ENCODE measurements around the gene H2BW1.
"Not testable (repeated sequence)": the region's sequence is repeated elsewhere in the genome, so short reads cannot be mapped to it uniquely, and the experiment has no call there.

Gene H2BW1, protein sequence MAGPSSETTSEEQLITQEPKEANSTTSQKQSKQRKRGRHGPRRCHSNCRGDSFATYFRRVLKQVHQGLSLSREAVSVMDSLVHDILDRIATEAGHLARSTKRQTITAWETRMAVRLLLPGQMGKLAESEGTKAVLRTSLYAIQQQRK

GRCh38 chrX:104013606-104014005 is at the start of gene H2BW1:
TSS of gene H2BW1 (minus strand) at chrX:104013708. CDS start at chrX:104013576, 132 bp downstream.
- no peak for DNase-seq (ENCODE audit: low read depth, low spot score)

DNA sequence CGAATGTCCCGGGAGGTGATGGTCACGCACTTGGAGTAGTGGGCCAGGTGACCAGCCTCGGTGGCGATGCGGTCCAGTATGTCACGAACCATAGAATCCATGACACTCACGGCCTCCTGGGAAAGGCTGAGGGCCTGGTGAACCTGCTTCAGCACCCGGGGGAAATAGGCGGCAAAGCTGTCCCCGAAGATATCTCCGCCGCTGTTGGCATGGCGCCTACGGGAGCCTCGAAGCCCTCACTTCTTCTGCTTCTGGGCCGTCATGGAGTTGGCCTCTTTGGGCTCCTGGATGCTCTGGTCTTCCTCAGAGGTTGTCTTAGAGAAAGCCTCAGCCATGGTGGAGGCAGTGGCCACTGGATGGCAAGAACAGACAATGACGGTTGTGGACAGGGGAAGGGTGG is 49.1 kb upstream of the H2BW1 start:
- DNase-seq (ENCODE audit: low read depth, low spot score) = not testable (repeated sequence)

GRCh38 chrX:104054956-104055355 is 41.4 kb upstream of the H2BW1 start:
- not testable (repeated sequence) for DNase-seq (ENCODE audit: low read depth, low spot score)

DNA sequence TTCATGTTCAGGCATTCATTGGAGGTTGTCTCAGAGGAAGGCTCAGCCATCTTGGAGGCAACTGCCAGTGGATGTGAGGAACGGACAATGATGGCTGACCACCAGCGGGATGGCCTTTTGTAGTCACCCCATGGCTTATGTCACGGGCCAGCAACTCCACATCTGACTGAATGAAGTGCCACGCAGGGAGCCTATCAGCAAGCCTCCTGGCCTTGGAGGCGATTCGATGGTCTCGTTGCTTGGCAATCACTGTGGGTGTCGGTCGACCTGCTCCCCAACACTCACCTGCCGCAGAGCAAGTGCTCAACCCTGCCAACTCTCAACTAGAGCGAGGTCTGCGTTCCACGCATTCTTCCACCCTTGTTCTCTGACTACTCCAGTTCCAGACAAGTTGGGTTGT is 33.7 kb upstream of the H2BW1 start:
- DNase-seq (ENCODE audit: low read depth, low spot score) = no peak

- DNase-seq (ENCODE audit: low read depth, low spot score) = no peak
Measured at GRCh38 chrX:104045642-104046041, 32.1 kb upstream of the H2BW1 start.

GRCh38 chrX:104041003-104041402 is 27.5 kb upstream of the H2BW1 start:
- no peak for DNase-seq (ENCODE audit: low read depth, low spot score)

DNA sequence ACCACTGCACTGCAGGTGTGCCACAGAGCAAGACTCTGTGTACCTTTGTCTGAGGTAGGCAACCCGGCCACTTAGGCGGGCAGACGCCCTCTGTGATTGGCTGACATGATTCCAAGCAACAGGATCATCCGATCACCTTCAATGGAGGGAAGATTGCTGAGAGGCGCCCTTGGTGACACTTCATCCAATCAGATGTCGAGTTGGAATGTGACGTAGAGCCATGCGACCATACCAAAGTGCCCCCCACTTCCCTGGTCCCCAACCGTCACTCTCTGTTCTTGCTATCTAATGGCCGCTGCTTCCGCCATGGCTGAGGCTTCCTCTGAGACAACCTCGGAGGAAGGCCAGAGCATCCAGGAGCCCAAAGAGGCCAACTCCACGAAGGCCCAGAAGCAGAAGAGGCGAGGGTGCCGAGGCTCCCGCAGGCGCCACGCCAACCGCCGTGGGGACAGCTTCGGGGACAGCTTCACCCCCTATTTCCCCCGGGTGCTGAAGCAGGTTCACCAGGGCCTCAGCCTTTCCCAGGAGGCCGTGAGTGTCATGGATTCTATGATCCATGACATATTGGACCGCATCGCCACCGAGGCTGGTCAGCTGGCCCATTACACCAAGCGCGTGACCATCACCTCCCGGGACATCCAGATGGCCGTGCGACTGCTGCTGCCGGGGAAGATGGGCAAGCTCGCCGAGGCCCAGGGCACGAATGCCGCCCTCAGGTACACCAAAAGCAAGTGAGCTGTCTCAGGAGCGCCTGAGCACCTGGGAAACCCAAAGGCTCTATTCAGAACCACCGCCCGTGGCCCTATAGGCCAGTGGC is 26.4 kb upstream of the H2BW1 start, which contains the start of gene H2BW2:
TSS of gene H2BW2 (plus strand) at position 268 of the 817 bp plus-strand sequence. CDS start at position 307, 39 bp downstream.
- DNase-seq (ENCODE audit: low read depth, low spot score) = no peak

DNA sequence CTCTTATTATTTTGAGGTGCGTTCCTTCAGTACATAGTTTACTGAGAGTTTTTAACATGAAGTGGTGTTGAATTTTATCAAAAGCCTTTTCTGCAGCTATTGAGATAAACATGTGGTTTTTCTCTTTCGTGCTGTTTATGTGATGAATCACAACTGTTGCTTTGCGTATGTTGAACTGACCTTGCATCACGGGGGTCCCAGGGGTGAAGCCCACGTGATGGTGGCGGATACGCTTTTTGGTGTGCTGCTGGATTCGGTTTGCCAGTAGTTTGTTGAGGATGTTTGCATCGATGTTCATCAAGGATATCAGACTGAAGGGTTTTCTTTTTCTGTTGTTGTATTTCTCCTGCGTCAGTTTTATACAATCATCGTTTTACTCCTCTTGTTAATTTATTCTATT is 4.6 kb upstream of the H2BW1 start:
- no peak for DNase-seq (ENCODE audit: low read depth, low spot score)

GRCh38 chrX:104015576-104015975 is 2.1 kb upstream of the H2BW1 start:
- not testable (repeated sequence) for DNase-seq (ENCODE audit: low read depth, low spot score)

DNA sequence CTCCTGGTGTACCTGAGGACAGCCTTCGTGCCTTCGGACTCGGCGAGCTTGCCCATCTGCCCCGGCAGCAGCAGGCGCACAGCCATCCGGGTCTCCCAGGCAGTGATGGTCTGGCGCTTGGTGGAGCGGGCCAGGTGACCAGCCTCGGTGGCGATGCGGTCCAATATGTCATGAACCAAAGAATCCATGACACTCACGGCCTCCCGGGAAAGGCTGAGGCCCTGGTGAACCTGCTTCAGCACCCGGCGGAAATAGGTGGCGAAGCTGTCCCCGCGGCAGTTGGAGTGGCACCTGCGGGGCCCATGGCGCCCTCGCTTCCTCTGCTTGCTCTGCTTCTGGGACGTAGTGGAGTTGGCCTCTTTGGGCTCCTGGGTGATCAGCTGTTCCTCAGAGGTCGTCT is 350 bp downstream of the H2BW1 start:
- no peak for DNase-seq (ENCODE audit: low read depth, low spot score)

- no peak for DNase-seq (ENCODE audit: low read depth, low spot score)
Measured at GRCh38 chrX:104008831-104009230, 4.7 kb downstream of the H2BW1 start.

DNA sequence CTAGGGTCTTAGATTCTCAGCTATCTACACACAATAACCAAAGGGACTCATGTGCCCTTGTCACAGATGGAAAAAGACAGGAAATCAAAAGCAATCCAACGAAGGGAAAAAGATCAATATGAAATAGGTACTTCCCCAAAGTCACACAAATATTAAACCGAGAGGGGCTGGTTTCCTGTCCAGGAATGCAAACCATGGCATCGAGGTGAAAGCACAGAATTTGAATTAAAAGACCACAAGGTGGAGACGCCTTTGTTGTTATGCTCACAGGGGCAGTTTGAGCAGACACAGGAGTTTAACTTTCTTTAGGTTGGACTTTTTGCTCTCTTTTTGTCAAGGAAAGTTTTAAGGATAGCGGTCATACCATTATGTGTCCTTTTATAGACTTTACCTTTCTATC is 14.3 kb downstream of the H2BW1 start:
- DNase-seq (ENCODE audit: low read depth, low spot score) = no peak

DNA sequence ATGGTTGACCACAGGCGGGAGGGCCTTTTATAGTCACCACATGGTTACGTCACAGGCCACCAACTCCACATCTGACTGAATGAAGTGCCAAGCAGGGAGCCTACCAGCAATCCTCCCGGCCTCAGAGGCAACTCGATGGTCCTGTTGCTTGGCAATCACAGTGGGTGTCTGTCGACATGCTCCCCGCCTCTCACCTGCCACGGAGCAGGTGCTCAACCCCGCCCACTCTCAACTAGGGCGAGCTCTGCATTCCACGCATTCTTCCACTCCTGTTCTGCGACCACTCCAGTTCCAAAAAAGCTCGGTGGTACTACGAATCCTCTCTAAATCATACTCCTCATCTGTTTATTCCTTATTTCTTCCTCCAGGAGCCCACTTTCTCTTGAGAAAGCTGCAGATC is 30.0 kb downstream of the H2BW1 start:
- not testable (repeated sequence) for DNase-seq (ENCODE audit: low read depth, low spot score)

GRCh38 chrX:103962411-103963278 is 50.9 kb downstream of the H2BW1 start, which contains the start of gene TMSB15B:
TSS of gene TMSB15B (plus strand) at chrX:103962627.
- DNase-seq (ENCODE audit: low read depth, low spot score) = not testable (repeated sequence)
